Tibial nerve (tissue), 3 donors: ENCODE data around the gene ESRRG.

ENCODE experiments used
- POLR2A ChIP-seq, 2 donors: fragments of 450-650 bp; IDR thresholded peaks; one replicate each; pipeline ENCODE4 v1.6.1; 2017; ENCODE audit warnings: antibody characterized with exemption in 2 of 2, mild to moderate bottlenecking in 2 of 2, moderate library complexity in 2 of 2
- TF ChIP-seq, protein P1 (sequence below), 5 experiments: fragments of 200-600 bp in 3 of 5; fragments of 450-650 bp in 2 of 5; sonication (generic) in 3 of 5; IDR thresholded peaks; one replicate each; pipeline ENCODE4 v1.5.1; 2016 to 2019; ENCODE audit warnings: antibody characterized with exemption in 5 of 5, mild to moderate bottlenecking in 3 of 5, moderate library complexity in 2 of 5

DNA sequence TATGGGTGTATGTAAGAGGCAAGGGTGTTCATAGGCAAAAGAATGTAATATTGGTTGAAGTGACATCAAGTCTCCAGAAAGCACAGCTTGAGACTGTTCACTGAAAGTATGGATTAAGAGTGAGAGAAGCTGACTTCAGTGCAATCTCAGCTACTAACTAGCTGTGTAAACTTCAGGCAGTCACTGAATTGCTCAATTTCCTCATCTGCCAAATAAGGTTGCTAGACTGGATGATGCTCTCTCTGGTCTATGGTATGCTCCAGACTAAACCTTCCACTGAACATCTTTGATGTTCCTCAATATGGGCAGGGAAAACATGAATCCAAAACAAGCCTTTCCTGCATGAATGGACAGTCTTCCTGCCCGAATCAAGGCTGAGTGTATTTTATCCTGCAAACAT, 188.2 kb downstream of the ESRRG start:
- TF ChIP-seq, protein P1, sequence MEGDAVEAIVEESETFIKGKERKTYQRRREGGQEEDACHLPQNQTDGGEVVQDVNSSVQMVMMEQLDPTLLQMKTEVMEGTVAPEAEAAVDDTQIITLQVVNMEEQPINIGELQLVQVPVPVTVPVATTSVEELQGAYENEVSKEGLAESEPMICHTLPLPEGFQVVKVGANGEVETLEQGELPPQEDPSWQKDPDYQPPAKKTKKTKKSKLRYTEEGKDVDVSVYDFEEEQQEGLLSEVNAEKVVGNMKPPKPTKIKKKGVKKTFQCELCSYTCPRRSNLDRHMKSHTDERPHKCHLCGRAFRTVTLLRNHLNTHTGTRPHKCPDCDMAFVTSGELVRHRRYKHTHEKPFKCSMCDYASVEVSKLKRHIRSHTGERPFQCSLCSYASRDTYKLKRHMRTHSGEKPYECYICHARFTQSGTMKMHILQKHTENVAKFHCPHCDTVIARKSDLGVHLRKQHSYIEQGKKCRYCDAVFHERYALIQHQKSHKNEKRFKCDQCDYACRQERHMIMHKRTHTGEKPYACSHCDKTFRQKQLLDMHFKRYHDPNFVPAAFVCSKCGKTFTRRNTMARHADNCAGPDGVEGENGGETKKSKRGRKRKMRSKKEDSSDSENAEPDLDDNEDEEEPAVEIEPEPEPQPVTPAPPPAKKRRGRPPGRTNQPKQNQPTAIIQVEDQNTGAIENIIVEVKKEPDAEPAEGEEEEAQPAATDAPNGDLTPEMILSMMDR (IDR thresholded peaks at IDR 0.05) = no peak
- TF ChIP-seq POLR2A (IDR thresholded peaks at IDR 0.05) = no peak
